HepG2 (cell line): ENCODE results near the gene APEX1. TPM values are rescaled to one million over a fixed set of nuclear protein-coding genes. Genes with fewer than 3 reads are reported as not detected.

ENCODE experiments used
- ARNTL ChIP-seq: sonication (generic); formaldehyde crosslinking; IDR thresholded peaks from 2 replicates; pipeline ENCODE4 v1.4.0; 2020; ENCODE audit warnings: mild to moderate bottlenecking, missing genetic modification reagents
- FOXJ3 ChIP-seq: sonication (generic); formaldehyde crosslinking; IDR thresholded peaks from 2 replicates; pipeline ENCODE4 v1.4.0; 2020; ENCODE audit warnings: missing genetic modification reagents, mild to moderate bottlenecking, borderline replicate concordance
- GABPB1 ChIP-seq: IDR thresholded peaks from 2 replicates; pipeline ENCODE4 v1.6.1; 2016; ENCODE audit warnings: mild to moderate bottlenecking, missing genetic modification reagents, moderate library complexity, missing compliant biosample characterization
- NONO ChIP-seq, 2 experiments: fragments of 450-650 bp in 1 of 2; sonication (generic) in 1 of 2; formaldehyde crosslinking in 1 of 2; IDR thresholded peaks in 1 of 2; conservative IDR thresholded peaks in 1 of 2; 2 replicates each; pipeline versions ENCODE4 v1.6.1 to v1.8.0; 2017 to 2022; ENCODE audit warnings: mild to moderate bottlenecking in 1 of 2, missing genetic modification reagents in 1 of 2, moderate library complexity in 1 of 2
- SAP130 ChIP-seq: IDR thresholded peaks from 2 replicates; pipeline ENCODE4 v1.6.1; 2016; ENCODE audit warnings: low read depth
- SMAD1 ChIP-seq: sonication (generic); formaldehyde crosslinking; IDR thresholded peaks from 2 replicates; pipeline ENCODE4 v1.4.0; 2020; ENCODE audit warnings: missing genetic modification reagents, low read depth, mild to moderate bottlenecking, borderline replicate concordance
- SOX5 ChIP-seq: IDR thresholded peaks from 2 replicates; pipeline ENCODE4 v1.6.1; 2016; ENCODE audit warnings: borderline replicate concordance
- ZNF546 ChIP-seq: sonication (generic); formaldehyde crosslinking; conservative IDR thresholded peaks from 2 replicates; pipeline ENCODE4 v1.8.1; 2023; ENCODE audit warnings: mild to moderate bottlenecking, missing genetic modification reagents
- ZNF598 ChIP-seq: sonication (generic); formaldehyde crosslinking; IDR thresholded peaks from 2 replicates; pipeline ENCODE4 v1.5.1; 2020; ENCODE audit warnings: mild to moderate bottlenecking, missing genetic modification reagents, borderline replicate concordance
- ZSCAN22 ChIP-seq: sonication (generic); formaldehyde crosslinking; IDR thresholded peaks from 2 replicates; pipeline ENCODE4 v1.4.0; 2020; ENCODE audit warnings: mild to moderate bottlenecking, missing genetic modification reagents
- polyA plus RNA-seq, 8 experiments: library from polyadenylated mRNA; depleted of rRNA in 3 of 8; stranded (reverse) in 7 of 8; unstranded in 1 of 8; fragments of >200 nt; fragmentation: Illumina TruSeq in 4 of 8; extraction: Trizol in 4 of 8; gene quantifications; 2 replicates each; pipeline versions ENCODE4 v1.2.1 to v1.2.3, GENCODE V29; 2011 to 2016; ENCODE audit warnings: low read depth in 4 of 8, missing spikeins in 1 of 8, mixed read lengths in 1 of 8; ENCODE audit not compliant: insufficient read depth in 1 of 8
- total RNA-seq, 5 experiments: library from RNA; depleted of rRNA; stranded (reverse); fragments of >200 nt; fragmentation: Illumina TruSeq; extraction: Trizol; gene quantifications; 2 replicates each; pipeline ENCODE4 v1.2.3, GENCODE V29; 2016; ENCODE audit warnings: low read depth in 1 of 5
- TF ChIP-seq, protein P1 (sequence below): sonication (generic); formaldehyde crosslinking; IDR thresholded peaks from 2 replicates; pipeline ENCODE4 v1.9.0; 2022; ENCODE audit warnings: low read depth, missing genetic modification reagents

The APEX1 gene
- total and polyA plus RNA-seq, 2 of the 13 experiments (the other 11 are each of a cell fraction or from before 2014, with no cell fraction given), result 171 to 405 TPM

DNA sequence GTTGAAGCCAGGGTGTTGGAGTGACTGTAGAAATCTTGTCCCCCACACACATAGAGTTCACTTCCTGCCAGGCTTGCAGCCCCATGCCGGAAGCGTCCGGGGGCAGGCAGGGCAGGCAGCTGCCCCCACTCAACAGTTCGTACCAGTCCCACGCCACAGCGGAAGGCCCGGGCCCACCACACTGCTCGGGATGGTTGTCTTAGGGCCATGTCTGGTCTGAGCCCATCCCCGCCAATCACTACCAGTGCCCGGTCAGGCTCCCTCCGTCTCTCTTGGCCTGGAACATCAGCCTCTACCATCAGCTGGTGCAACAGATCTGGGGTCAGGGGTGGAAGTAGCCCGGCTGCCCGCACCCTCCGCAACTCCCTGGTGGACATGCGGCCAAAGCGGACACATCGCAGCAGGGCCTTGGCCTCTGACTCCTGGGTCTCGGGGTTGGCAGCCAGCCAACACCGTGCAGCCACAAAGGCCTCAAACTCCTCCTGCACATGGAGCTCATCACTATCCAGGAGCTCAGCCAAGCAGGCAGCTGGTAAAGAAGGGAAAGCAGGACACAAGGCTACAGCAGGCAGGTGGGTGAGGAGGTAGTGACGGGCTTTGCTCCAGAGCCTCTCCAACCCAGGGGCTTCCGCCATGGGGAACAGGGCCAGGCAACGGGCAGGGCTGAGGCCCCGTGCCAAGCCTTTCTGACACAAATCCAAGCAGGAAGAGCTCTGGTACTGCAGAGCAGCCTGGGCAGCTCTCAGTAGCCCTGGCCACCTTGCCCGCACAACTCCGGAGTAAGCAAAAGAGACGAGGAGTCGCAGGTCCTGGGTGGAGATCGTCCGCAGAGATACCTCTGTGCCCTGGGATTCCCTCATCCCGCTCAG, 25.0 kb upstream of the APEX1 start (continued):
- TF ChIP-seq, protein P1, sequence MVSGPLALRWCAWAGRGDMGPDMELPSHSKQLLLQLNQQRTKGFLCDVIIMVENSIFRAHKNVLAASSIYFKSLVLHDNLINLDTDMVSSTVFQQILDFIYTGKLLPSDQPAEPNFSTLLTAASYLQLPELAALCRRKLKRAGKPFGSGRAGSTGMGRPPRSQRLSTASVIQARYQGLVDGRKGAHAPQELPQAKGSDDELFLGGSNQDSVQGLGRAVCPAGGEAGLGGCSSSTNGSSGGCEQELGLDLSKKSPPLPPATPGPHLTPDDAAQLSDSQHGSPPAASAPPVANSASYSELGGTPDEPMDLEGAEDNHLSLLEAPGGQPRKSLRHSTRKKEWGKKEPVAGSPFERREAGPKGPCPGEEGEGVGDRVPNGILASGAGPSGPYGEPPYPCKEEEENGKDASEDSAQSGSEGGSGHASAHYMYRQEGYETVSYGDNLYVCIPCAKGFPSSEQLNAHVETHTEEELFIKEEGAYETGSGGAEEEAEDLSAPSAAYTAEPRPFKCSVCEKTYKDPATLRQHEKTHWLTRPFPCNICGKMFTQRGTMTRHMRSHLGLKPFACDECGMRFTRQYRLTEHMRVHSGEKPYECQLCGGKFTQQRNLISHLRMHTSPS (CRISPR knock-in tag), result peak; percentile 74; the same call in 1 of the 2 replicates
- peak; percentile 56; the same call in 1 of the 2 replicates for TF ChIP-seq SMAD1
- no peak for TF ChIP-seq ZNF546 (CRISPR knock-in tag)
- TF ChIP-seq SAP130 (CRISPR knock-in tag), result peak; percentile 61
- peak; percentile 52; the same call in 1 of the 2 replicates for TF ChIP-seq GABPB1
- TF ChIP-seq NONO (IDR thresholded peaks at IDR 0.05), result no peak
- peak; percentile 70 for TF ChIP-seq NONO (CRISPR knock-in tag; conservative IDR thresholded peaks at IDR 0.05)
- TF ChIP-seq ZNF598 (CRISPR knock-in tag), result no peak
- peak; percentile 41; the same call in 1 of the 2 replicates for TF ChIP-seq SOX5 (CRISPR knock-in tag)
- TF ChIP-seq FOXJ3 (CRISPR knock-in tag), result no peak
- TF ChIP-seq ZSCAN22 (CRISPR knock-in tag), result 0 out of 2 replicates have a peak, but pooled peaks have one; percentile 43
- peak; percentile 40; the same call in 1 of the 2 replicates for TF ChIP-seq ARNTL (CRISPR knock-in tag)
- TF ChIP-seq, all 625 proteins: peak for 106
